ENCODE measurements around the gene NMNAT2. TPM values are rescaled to one million over a fixed set of nuclear protein-coding genes. Genes with fewer than 3 reads are reported as not detected.

Gene NMNAT2
- total RNA-seq, 1 donor from 2014 or later: 0.62 TPM

GRCh38 chr1:183302452-183303322 is 115.5 kb downstream of the NMNAT2 start:
- ATAC-seq (no peak), DNase-seq (no peak)
- no peaks in the 10 kb centered on the region for H3K4me1 ChIP-seq
- no peaks in the 10 kb centered on the region for H3K27me3 ChIP-seq (ENCODE audit: low read depth)
- TF ChIP-seq CTCF (IDR thresholded peaks at IDR 0.05): no peak
- no peaks in the 10 kb centered on the region for H3K36me3 ChIP-seq
- H3K4me3 ChIP-seq: no peak overlapping the region
- H3K27ac ChIP-seq: no peak overlapping the region
- intact Hi-C loops (cut with DNase I): no loop called here
- H3K9me3 ChIP-seq: no peaks in the 10 kb centered on the region

GRCh38 chr1:183301239-183301638 is 116.9 kb downstream of the NMNAT2 start:
- Histone ChIP-seq H3K4me3 (no peak overlapping the region), H3K27ac (no peak overlapping the region), H3K9me3 (no peaks in the 10 kb centered on the region), H3K36me3 (no peaks in the 10 kb centered on the region), H3K27me3 (ENCODE audit: low read depth) (no peaks in the 10 kb centered on the region), H3K4me1 (no peaks in the 10 kb centered on the region)
- intact Hi-C loops (cut with DNase I): no loop called here
- ATAC-seq (no peak), DNase-seq (no peak)
- TF ChIP-seq CTCF (IDR thresholded peaks at IDR 0.05): no peak

GRCh38 chr1:183300828-183301227 is 117.4 kb downstream of the NMNAT2 start:
- H3K4me1 ChIP-seq: no peaks in the 10 kb centered on the region
- no peaks in the 10 kb centered on the region for H3K27me3 ChIP-seq (ENCODE audit: low read depth)
- H3K36me3 ChIP-seq: no peaks in the 10 kb centered on the region
- ATAC-seq (no peak), DNase-seq (no peak)
- no peak overlapping the region for H3K27ac ChIP-seq
- H3K9me3 ChIP-seq: no peaks in the 10 kb centered on the region
- no peak for TF ChIP-seq CTCF (IDR thresholded peaks at IDR 0.05)
- intact Hi-C loops (cut with DNase I): no loop called here
- no peak overlapping the region for H3K4me3 ChIP-seq

- Histone ChIP-seq H3K9me3 (no peaks in the 10 kb centered on the region), H3K4me3 (no peak overlapping the region), H3K36me3 (no peaks in the 10 kb centered on the region), H3K4me1 (no peaks in the 10 kb centered on the region), H3K27ac (no peak overlapping the region), H3K27me3 (ENCODE audit: low read depth) (no peaks in the 10 kb centered on the region)
- intact Hi-C loops (cut with DNase I): no loop called here
- no peak for TF ChIP-seq CTCF (IDR thresholded peaks at IDR 0.05)
- DNase-seq (no peak), ATAC-seq (no peak)
These were observed 117.8 kb downstream of the NMNAT2 start for GRCh38 chr1:183300395-183300794.

GRCh38 chr1:183296782-183297181 is 121.4 kb downstream of the NMNAT2 start:
- H3K4me1 ChIP-seq: no peaks in the 10 kb centered on the region
- no peak overlapping the region for H3K4me3 ChIP-seq
- ATAC-seq (no peak), DNase-seq (no peak)
- no peaks in the 10 kb centered on the region for H3K9me3 ChIP-seq
- H3K27me3 ChIP-seq (ENCODE audit: low read depth): no peaks in the 10 kb centered on the region
- no peak for TF ChIP-seq CTCF (IDR thresholded peaks at IDR 0.05)
- H3K27ac ChIP-seq: no peak overlapping the region
- H3K36me3 ChIP-seq: no peaks in the 10 kb centered on the region
- intact Hi-C loops (cut with DNase I): no loop called here

All from lower lobe of right lung (tissue), 2 donors.